Measurements from ENCODE around the gene AHCYL2. TPM values are rescaled to one million over a fixed set of nuclear protein-coding genes. Genes with fewer than 3 reads are reported as not detected.
A peak's percentile ranks its signal among the peaks of the same experiment; 100 is the strongest.
"Not testable (repeated sequence)": the region's sequence is repeated elsewhere in the genome, so short reads cannot be mapped to it uniquely, and the experiment has no call there.

The AHCYL2 gene
- total RNA-seq, 1 experiment from 2014 or later, result 54.6 TPM

DNA sequence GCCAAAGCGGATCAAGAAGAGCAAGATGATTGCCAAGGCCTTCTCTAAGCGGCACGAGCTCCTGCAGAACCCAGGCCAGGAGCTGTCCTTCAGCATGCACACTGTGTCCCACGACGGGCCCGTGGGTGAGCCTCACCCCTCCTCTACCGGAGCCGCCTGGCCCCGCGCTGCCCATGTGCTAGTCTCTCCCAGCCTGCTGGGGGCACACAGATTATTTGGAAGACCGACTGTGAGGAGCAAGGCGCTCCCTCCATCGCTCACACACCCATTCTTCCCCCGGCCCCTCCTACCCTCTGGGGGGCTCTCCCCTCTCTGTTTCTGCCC lies 13.9 kb upstream of the AHCYL2 start:
- DNase-seq, result no peak
- CTCF ChIA-PET, result interaction anchor here (4.0 kb wide), 1 partner anchor 47 kb away, joined by 18 read pairs; no protein-coding TSS in a partner anchor
- Mint-ChIP-seq H3K9me3 (ENCODE audit: low read depth, unreplicated experiment) (no peaks in the 10 kb centered on the region), H3K36me3 (ENCODE audit: insufficient read depth, unreplicated experiment) (no peaks in the 10 kb centered on the region), H3K4me3 (ENCODE audit: low read depth, unreplicated experiment) (no peak overlapping the region), H3K27me3 (ENCODE audit: unreplicated experiment) (peaks cover 37% of the 10 kb centered on the region), H3K27ac (ENCODE audit: unreplicated experiment) (no peak overlapping the region), H3K4me1 (ENCODE audit: low read depth, unreplicated experiment) (peaks cover 8% of the 10 kb centered on the region)
- no TSS peak for BruUV-seq (replicated peaks)
- intact Hi-C loops (cut with micrococcal nuclease; ENCODE audit: unreplicated experiment), result loop anchor here (1.0 kb wide), 1 partner anchor 47 kb away; no protein-coding TSS in a partner anchor
- no peak for TF ChIP-seq CTCF (IDR thresholded peaks at IDR 0.05; ENCODE audit: unreplicated experiment)

DNA sequence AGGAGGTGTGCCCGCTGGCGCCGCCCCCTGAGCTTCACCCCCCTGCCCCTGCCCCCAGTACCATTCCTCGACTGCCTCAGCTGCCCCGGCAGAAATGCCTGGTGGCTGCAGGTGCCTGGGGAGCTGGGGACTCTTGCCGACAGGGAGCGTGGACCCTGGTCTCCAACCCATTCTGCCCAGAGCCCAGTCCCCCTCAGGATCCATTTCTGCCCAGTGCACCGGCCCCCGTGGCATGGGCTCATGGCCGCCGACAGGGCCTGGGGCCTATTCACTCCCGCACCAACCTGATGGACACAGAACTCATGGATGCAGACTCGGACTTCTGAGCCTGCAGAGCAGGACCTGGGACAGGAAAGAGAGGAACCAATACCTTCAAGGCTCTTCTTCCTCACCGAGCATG lies 12.7 kb upstream of the AHCYL2 start:
- intact Hi-C loops (cut with micrococcal nuclease; ENCODE audit: unreplicated experiment), result no loop called here
- Mint-ChIP-seq H3K4me3 (ENCODE audit: low read depth, unreplicated experiment) (no peak overlapping the region), H3K27me3 (ENCODE audit: unreplicated experiment) (peaks cover 38% of the 10 kb centered on the region), H3K36me3 (ENCODE audit: insufficient read depth, unreplicated experiment) (no peaks in the 10 kb centered on the region), H3K27ac (ENCODE audit: unreplicated experiment) (no peak overlapping the region), H3K4me1 (ENCODE audit: low read depth, unreplicated experiment) (peaks cover 8% of the 10 kb centered on the region), H3K9me3 (ENCODE audit: low read depth, unreplicated experiment) (no peaks in the 10 kb centered on the region)
- TF ChIP-seq CTCF (IDR thresholded peaks at IDR 0.05; ENCODE audit: unreplicated experiment), result no peak
- no TSS peak for BruUV-seq (replicated peaks)
- no peak for DNase-seq
- CTCF ChIA-PET, result interaction anchor here (0.6 to 4.0 kb wide), 2 partner anchors 9 to 48 kb away, joined by 3 to 18 read pairs; no protein-coding TSS in a partner anchor

GRCh38 chr7:129212596-129212995 lies 12.2 kb upstream of the AHCYL2 start:
- Mint-ChIP-seq H3K27ac (ENCODE audit: unreplicated experiment) (no peak overlapping the region), H3K36me3 (ENCODE audit: insufficient read depth, unreplicated experiment) (no peaks in the 10 kb centered on the region), H3K4me3 (ENCODE audit: low read depth, unreplicated experiment) (no peak overlapping the region), H3K27me3 (ENCODE audit: unreplicated experiment) (peaks cover 43% of the 10 kb centered on the region), H3K4me1 (ENCODE audit: low read depth, unreplicated experiment) (peaks cover 8% of the 10 kb centered on the region), H3K9me3 (ENCODE audit: low read depth, unreplicated experiment) (no peaks in the 10 kb centered on the region)
- intact Hi-C loops (cut with micrococcal nuclease; ENCODE audit: unreplicated experiment), result no loop called here
- CTCF ChIA-PET, result interaction anchor here (0.6 to 4.0 kb wide), 2 partner anchors 9 to 49 kb away, joined by 3 to 18 read pairs; no protein-coding TSS in a partner anchor
- BruUV-seq (replicated peaks), result no TSS peak
- TF ChIP-seq CTCF (IDR thresholded peaks at IDR 0.05; ENCODE audit: unreplicated experiment), result no peak
- DNase-seq, result no peak

GRCh38 chr7:129213828-129214227 lies 11.0 kb upstream of the AHCYL2 start:
- Mint-ChIP-seq H3K27me3 (ENCODE audit: unreplicated experiment) (peaks cover 43% of the 10 kb centered on the region), H3K9me3 (ENCODE audit: low read depth, unreplicated experiment) (no peaks in the 10 kb centered on the region), H3K4me3 (ENCODE audit: low read depth, unreplicated experiment) (no peak overlapping the region), H3K4me1 (ENCODE audit: low read depth, unreplicated experiment) (peaks cover 8% of the 10 kb centered on the region), H3K36me3 (ENCODE audit: insufficient read depth, unreplicated experiment) (no peaks in the 10 kb centered on the region), H3K27ac (ENCODE audit: unreplicated experiment) (peak overlapping the region; percentile 10)
- CTCF ChIA-PET, result interaction anchor here (0.6 to 1.1 kb wide), 2 partner anchors 50 to 64 kb away, joined by 4 to 18 read pairs; no protein-coding TSS in a partner anchor
- BruUV-seq (replicated peaks), result no TSS peak
- DNase-seq, result peak; percentile 48
- intact Hi-C loops (cut with micrococcal nuclease; ENCODE audit: unreplicated experiment), result no loop called here
- TF ChIP-seq CTCF (IDR thresholded peaks at IDR 0.05; ENCODE audit: unreplicated experiment), result no peak

- H3K27ac Mint-ChIP-seq (ENCODE audit: unreplicated experiment); H3K4me1 Mint-ChIP-seq (ENCODE audit: low read depth, unreplicated experiment); H3K36me3 Mint-ChIP-seq (ENCODE audit: insufficient read depth, unreplicated experiment); H3K9me3 Mint-ChIP-seq (ENCODE audit: low read depth, unreplicated experiment); DNase-seq; H3K4me3 Mint-ChIP-seq (ENCODE audit: low read depth, unreplicated experiment); BruUV-seq (replicated peaks); intact Hi-C loops (cut with micrococcal nuclease; ENCODE audit: unreplicated experiment): not testable (repeated sequence)
- CTCF ChIA-PET, result interaction anchor here (0.6 kb wide), 1 partner anchor 128 kb away, joined by 3 read pairs; no protein-coding TSS in a partner anchor
- H3K27me3 Mint-ChIP-seq (ENCODE audit: unreplicated experiment), result peaks cover 24% of the 10 kb centered on the region
Measured at GRCh38 chr7:129215691-129216090, 9.1 kb upstream of the AHCYL2 start.

DNA sequence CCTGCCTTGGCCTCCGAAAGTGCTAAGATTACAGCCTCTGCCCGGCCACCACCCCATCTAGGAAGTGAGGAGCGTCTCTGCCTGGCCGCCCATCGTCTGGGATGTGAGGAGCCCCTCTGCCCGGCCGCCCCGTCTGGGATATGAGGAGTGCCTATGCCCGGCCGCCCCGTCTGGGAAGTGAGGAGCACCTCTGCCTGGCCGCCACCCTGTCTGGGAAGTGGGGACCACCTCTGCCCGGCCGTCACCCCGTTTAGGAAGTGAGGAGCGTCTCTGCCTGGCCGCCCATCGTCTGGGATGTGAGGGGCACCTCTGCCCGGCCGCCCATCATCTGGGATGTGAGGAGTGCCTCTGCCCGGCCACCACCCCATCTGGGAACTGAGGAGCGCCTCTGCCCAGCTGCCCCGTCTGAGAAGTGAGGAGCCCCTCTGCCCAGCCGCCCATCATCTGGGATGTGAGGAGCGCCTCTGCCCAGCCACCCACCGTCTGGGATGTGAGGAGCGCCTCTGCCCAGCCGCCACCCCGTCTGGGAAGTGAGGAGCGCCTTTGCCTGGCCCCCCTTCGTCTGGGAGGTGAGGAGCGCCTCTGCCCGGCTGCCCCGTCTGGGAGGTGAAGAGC lies 8.6 kb upstream of the AHCYL2 start:
- H3K4me1 Mint-ChIP-seq (ENCODE audit: low read depth, unreplicated experiment); intact Hi-C loops (cut with micrococcal nuclease; ENCODE audit: unreplicated experiment); H3K4me3 Mint-ChIP-seq (ENCODE audit: low read depth, unreplicated experiment); BruUV-seq (replicated peaks); H3K27ac Mint-ChIP-seq (ENCODE audit: unreplicated experiment); DNase-seq; H3K9me3 Mint-ChIP-seq (ENCODE audit: low read depth, unreplicated experiment); H3K36me3 Mint-ChIP-seq (ENCODE audit: insufficient read depth, unreplicated experiment): not testable (repeated sequence)
- CTCF ChIA-PET, result interaction anchor here (0.6 to 0.7 kb wide), 2 partner anchors 49 to 127 kb away, joined by 3 read pairs; no protein-coding TSS in a partner anchor
- peaks cover 19% of the 10 kb centered on the region for H3K27me3 Mint-ChIP-seq (ENCODE audit: unreplicated experiment)

All from Calu3 (cell line).